Medulla oblongata (tissue), 1 donor: ENCODE measurements around the gene KIF26A.

Experiments used
- DNase-seq: peaks from one replicate; pipeline ENCODE4 v3.0.0-alpha.2; 2015; ENCODE audit errors: extremely low spot score

The KIF26A gene

GRCh38 chr14:104130974-104131651 is 7.3 kb upstream of the KIF26A start:
- DNase-seq: peak; percentile 43

GRCh38 chr14:104131968-104132732 is 6.2 kb upstream of the KIF26A start:
- no peak for DNase-seq

GRCh38 chr14:104132981-104133380 is 5.4 kb upstream of the KIF26A start:
- DNase-seq: no peak

- DNase-seq: no peak
Observed at GRCh38 chr14:104133496-104133895, 4.9 kb upstream of the KIF26A start.

- DNase-seq: no peak
Observed at GRCh38 chr14:104134061-104134965, 4.1 kb upstream of the KIF26A start.

GRCh38 chr14:104135121-104135903 is 3.1 kb upstream of the KIF26A start:
- no peak for DNase-seq

GRCh38 chr14:104135904-104136471 is 2.4 kb upstream of the KIF26A start:
- DNase-seq: no peak

- no peak for DNase-seq
Observed at GRCh38 chr14:104136472-104137296, 1.7 kb upstream of the KIF26A start.

- peak; percentile 54 for DNase-seq
Observed at GRCh38 chr14:104137297-104138097, 890 bp upstream of the KIF26A start.

GRCh38 chr14:104138718-104139459 is 502 bp downstream of the KIF26A start:
- DNase-seq: no peak

GRCh38 chr14:104139460-104140212 is 1.2 kb downstream of the KIF26A start:
- DNase-seq: no peak

GRCh38 chr14:104140213-104140462 is 1.8 kb downstream of the KIF26A start:
- no peak for DNase-seq

GRCh38 chr14:104140463-104141331 is 2.3 kb downstream of the KIF26A start:
- no peak for DNase-seq

GRCh38 chr14:104141621-104142091 is 3.3 kb downstream of the KIF26A start:
- no peak for DNase-seq

GRCh38 chr14:104142136-104142945 is 4.0 kb downstream of the KIF26A start:
- no peak for DNase-seq

GRCh38 chr14:104142946-104143470 is 4.6 kb downstream of the KIF26A start:
- DNase-seq: no peak
